Esophagus muscularis mucosa (tissue), 4 donors: ENCODE data around the gene GNG7. TPM values are rescaled to one million over a fixed set of nuclear protein-coding genes. Genes with fewer than 3 reads are reported as not detected.

ENCODE experiments used
- DNase-seq: peaks from one replicate; pipeline ENCODE4 v3.0.0-alpha.2; 2017; ENCODE audit errors: extremely low spot score
- H3K27ac ChIP-seq, 4 donors: fragments of 200-600 bp; sonication (generic); replicated peaks in 1 of 4; 1 replicate in 3 of 4; 2 replicates in 1 of 4; pipeline ENCODE4 v1.5.1; 2016 to 2019; ENCODE audit warnings: mild to moderate bottlenecking in 1 of 4
- H3K27me3 ChIP-seq, 4 donors: fragments of 200-600 bp; sonication (generic); one replicate each; pipeline versions ENCODE4 v1.5.1 to v1.6.0; 2016 to 2019
- H3K36me3 ChIP-seq, 4 donors: fragments of 200-600 bp; sonication (generic); one replicate each; pipeline ENCODE4 v1.5.1; 2016 to 2019
- H3K4me1 ChIP-seq, 4 donors: fragments of 200-600 bp; sonication (generic); one replicate each; pipeline ENCODE4 v1.5.1; 2016 to 2019
- H3K4me3 ChIP-seq, 4 donors: fragments of 200-600 bp; sonication (generic); 1 replicate in 2 of 4; 2 replicates in 2 of 4; pipeline ENCODE4 v1.5.1; 2016 to 2019; ENCODE audit warnings: mild to moderate bottlenecking in 4 of 4, moderate library complexity in 1 of 4
- H3K9me3 ChIP-seq, 4 donors: fragments of 200-600 bp; sonication (generic); 1 replicate in 3 of 4; 2 replicates in 1 of 4; pipeline ENCODE4 v1.5.1; 2016 to 2019
- CTCF ChIP-seq, 3 experiments: fragments of 200-600 bp in 2 of 3; fragments of 450-650 bp in 1 of 3; sonication (generic) in 2 of 3; IDR thresholded peaks; one replicate each; pipeline ENCODE4 v1.5.1; 2017 to 2019; ENCODE audit warnings: antibody characterized with exemption in 3 of 3, mild to moderate bottlenecking in 2 of 3, moderate library complexity in 1 of 3
- EP300 ChIP-seq: sonication (generic); formaldehyde crosslinking; IDR thresholded peaks from one replicate; pipeline ENCODE4 v1.6.1; 2017; ENCODE audit warnings: antibody characterized with exemption
- POLR2A ChIP-seq: fragments of 450-650 bp; IDR thresholded peaks from one replicate; pipeline ENCODE4 v1.6.1; 2017; ENCODE audit warnings: antibody characterized with exemption, moderate library complexity, mild to moderate bottlenecking, low read depth
- POLR2AphosphoS5 ChIP-seq, 2 donors: sonication (generic); formaldehyde crosslinking; IDR thresholded peaks; one replicate each; pipeline ENCODE4 v1.6.1; 2017; ENCODE audit warnings: antibody characterized with exemption in 2 of 2
- WGBS: methylation state at CpG from one replicate; pipeline ENCODE4 v1.1.5; 2018; 5-methylcytosine and 5-hydroxymethylcytosine counted together
- intact Hi-C: fragments of 100-400 bp; cut with DNase I; formaldehyde crosslinking; loops from one replicate; pipeline ENCODE4 v1.15.1; 2023
- total RNA-seq, 4 donors: library from RNA; depleted of rRNA; stranded (reverse); fragments of >200 nt; gene quantifications; one replicate each; pipeline versions ENCODE4 v1.1.0 to v1.2.1, GENCODE V29; 2016

The GNG7 gene
- total RNA-seq, 4 donors from 2014 or later = 6.3 to 18.8 (median 13.0) TPM

GRCh38 chr19:2732157-2732725, 29.7 kb upstream of the GNG7 start:
- WGBS = 91% methylated on average over 32 of the region's 33 CpGs
- DNase-seq = no peak
- peaks cover 0 to 3% (median 0%) of the 10 kb centered on the region in 4 donors for H3K4me1 ChIP-seq
- H3K27ac ChIP-seq = no peak overlapping the region
- peaks cover 0 to 18% (median under 1%) of the 10 kb centered on the region in 4 donors for H3K27me3 ChIP-seq
- intact Hi-C loops = no loop called here
- TF ChIP-seq POLR2AphosphoS5 (IDR thresholded peaks at IDR 0.05) (no peak), POLR2A (no peak), CTCF (IDR thresholded peaks at IDR 0.05) (no peak), EP300 (no peak)
- H3K36me3 ChIP-seq = peaks cover 0 to 60% (median 50%) of the 10 kb centered on the region in 4 donors
- H3K4me3 ChIP-seq = no peak overlapping the region
- H3K9me3 ChIP-seq = no peaks in the 10 kb centered on the region

DNA sequence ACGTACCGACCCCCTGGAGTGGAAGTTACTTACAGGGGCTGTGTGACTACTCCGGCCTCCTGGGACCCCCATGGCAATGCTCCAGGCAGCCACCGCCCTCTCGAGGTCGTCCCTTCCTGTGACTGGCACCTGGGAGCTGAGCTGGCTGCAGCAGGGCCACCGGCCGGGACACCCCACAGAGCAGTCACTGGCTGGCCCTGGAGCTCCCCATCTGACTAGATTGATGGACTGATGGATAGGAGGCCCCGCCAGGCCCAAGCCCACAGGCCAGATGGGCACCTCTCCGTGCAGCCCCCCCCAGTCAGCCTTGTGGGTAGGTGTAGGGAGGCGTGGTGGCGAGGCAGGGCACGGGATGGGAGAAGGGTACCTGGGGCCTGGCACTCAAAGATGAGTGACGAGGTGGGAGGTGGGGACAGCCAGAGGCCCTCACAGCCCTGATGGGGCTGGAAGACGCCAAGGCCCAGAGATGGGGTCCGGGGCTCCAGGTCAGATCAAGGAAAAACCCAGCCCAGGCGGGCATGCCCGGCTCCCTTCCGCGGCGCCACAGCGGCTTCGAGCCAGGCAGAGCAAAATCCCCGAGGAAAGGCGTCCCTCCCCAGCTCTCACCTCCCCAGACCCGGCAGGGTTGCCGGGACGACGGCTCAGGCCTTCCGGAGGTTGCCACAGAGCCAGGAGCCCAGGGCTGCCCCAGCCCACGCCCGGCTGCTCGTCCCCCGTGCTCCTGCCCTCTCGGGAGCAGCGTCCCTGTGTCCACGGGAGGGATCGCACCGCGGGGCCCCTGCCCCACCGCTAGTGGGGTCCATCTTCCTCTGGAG, 28.9 kb upstream of the GNG7 start:
- Histone ChIP-seq H3K27ac (no peak overlapping the region), H3K27me3 (peaks cover 0 to 26% (median 4%) of the 10 kb centered on the region in 4 donors), H3K9me3 (no peaks in the 10 kb centered on the region), H3K4me1 (no peaks in the 10 kb centered on the region), H3K36me3 (peaks cover 0 to 52% (median 43%) of the 10 kb centered on the region in 4 donors), H3K4me3 (no peak overlapping the region)
- intact Hi-C loops = no loop called here
- WGBS = 79% methylated on average over 13 of the region's 41 CpGs
- no peak for DNase-seq
- TF ChIP-seq CTCF (IDR thresholded peaks at IDR 0.05) (no peak), EP300 (no peak), POLR2A (no peak), POLR2AphosphoS5 (IDR thresholded peaks at IDR 0.05) (no peak)

- H3K36me3 ChIP-seq = peaks cover 0 to 40% (median 31%) of the 10 kb centered on the region in 4 donors
- no peaks in the 10 kb centered on the region for H3K4me1 ChIP-seq
- WGBS = 92% methylated on average over 14 of the region's 26 CpGs
- H3K4me3 ChIP-seq = no peak overlapping the region
- intact Hi-C loops = no loop called here
- no peaks in the 10 kb centered on the region for H3K9me3 ChIP-seq
- H3K27me3 ChIP-seq = peaks cover 0 to 38% (median 5%) of the 10 kb centered on the region in 4 donors
- no peak for TF ChIP-seq POLR2A
- no peak for TF ChIP-seq EP300
- TF ChIP-seq CTCF (IDR thresholded peaks at IDR 0.05) = no peak
- TF ChIP-seq POLR2AphosphoS5 (IDR thresholded peaks at IDR 0.05) = no peak
- DNase-seq = no peak
- no peak overlapping the region for H3K27ac ChIP-seq
These were observed 27.7 kb upstream of the GNG7 start for GRCh38 chr19:2729943-2730818.

GRCh38 chr19:2728783-2729387, 26.4 kb upstream of the GNG7 start:
- Histone ChIP-seq H3K4me1 (peaks cover under 1 to 4% (median 3%) of the 10 kb centered on the region in 4 donors), H3K36me3 (peaks cover 0 to 27% (median 22%) of the 10 kb centered on the region in 4 donors), H3K27me3 (peaks cover 0 to 48% (median 5%) of the 10 kb centered on the region in 4 donors), H3K4me3 (no peak overlapping the region), H3K27ac (no peak overlapping the region), H3K9me3 (no peaks in the 10 kb centered on the region)
- no peak for TF ChIP-seq POLR2AphosphoS5 (IDR thresholded peaks at IDR 0.05)
- no peak for TF ChIP-seq EP300
- no peak for TF ChIP-seq POLR2A
- TF ChIP-seq CTCF (IDR thresholded peaks at IDR 0.05) = no peak
- 87% methylated on average over 6 of the region's 23 CpGs for WGBS
- no peak for DNase-seq
- intact Hi-C loops = no loop called here
